GM12892 (cell line): Measurements from ENCODE around the gene AK5.

Experiments
- DNase-seq: peaks from one replicate; pipeline ENCODE4 v3.0.0; 2011; ENCODE audit not compliant: insufficient read length
- FAIRE-seq: peaks from 2 replicates; lab custom pipeline; 2011; peaks lifted over from hg19 to GRCh38; lab: Jason Lieb, UNC
- POLR2A ChIP-seq: IDR thresholded peaks from 2 replicates; pipeline ENCODE4 v1.6.1; 2011; ENCODE audit warnings: low read depth, low read length, control low read depth
- POLR2AphosphoS5 ChIP-seq: IDR thresholded peaks from 2 replicates; pipeline ENCODE4 v1.6.1; 2011; ENCODE audit warnings: low read depth, low read length, control low read depth
- TAF1 ChIP-seq: IDR thresholded peaks from 2 replicates; pipeline ENCODE4 v1.6.1; 2011; ENCODE audit warnings: low read depth, mild to moderate bottlenecking, control low read depth, low read length, borderline replicate concordance

Gene AK5

GRCh38 chr1:77434967-77435366, 153.1 kb downstream of the AK5 start:
- DNase-seq (no peak), FAIRE-seq (no peak)
- TF ChIP-seq POLR2AphosphoS5 = no peak

GRCh38 chr1:77438236-77438913, 156.6 kb downstream of the AK5 start:
- TF ChIP-seq POLR2AphosphoS5 (no peak), TAF1 (no peak), POLR2A (no peak)
- FAIRE-seq (no peak), DNase-seq (no peak)

- TF ChIP-seq TAF1 (no peak), POLR2A (no peak), POLR2AphosphoS5 (no peak)
- DNase-seq (no peak), FAIRE-seq (no peak)
Observed at GRCh38 chr1:77446841-77447555, 165.2 kb downstream of the AK5 start.

- DNase-seq (no peak), FAIRE-seq (no peak)
- no peak for TF ChIP-seq POLR2A
- TF ChIP-seq POLR2AphosphoS5 = no peak
Observed at GRCh38 chr1:77447669-77448068, 165.8 kb downstream of the AK5 start.

GRCh38 chr1:77459881-77460280, 178.1 kb downstream of the AK5 start:
- FAIRE-seq = no peak
- DNase-seq = no peak
- TF ChIP-seq POLR2A (no peak), TAF1 (no peak), POLR2AphosphoS5 (no peak)

- FAIRE-seq (no peak), DNase-seq (no peak)
- TF ChIP-seq POLR2A (no peak), POLR2AphosphoS5 (no peak), TAF1 (no peak)
Observed at GRCh38 chr1:77461691-77462090, 179.9 kb downstream of the AK5 start.

GRCh38 chr1:77463216-77463615, 181.4 kb downstream of the AK5 start:
- DNase-seq (no peak), FAIRE-seq (no peak)
- no peak for TF ChIP-seq TAF1
- no peak for TF ChIP-seq POLR2AphosphoS5
- TF ChIP-seq POLR2A = no peak

- FAIRE-seq (no peak), DNase-seq (no peak)
- TF ChIP-seq POLR2AphosphoS5 (no peak), TAF1 (no peak), POLR2A (no peak)
Observed at GRCh38 chr1:77465139-77465538, 183.3 kb downstream of the AK5 start.

- FAIRE-seq (no peak), DNase-seq (no peak)
- TF ChIP-seq TAF1 (no peak), POLR2AphosphoS5 (no peak), POLR2A (no peak)
Observed at GRCh38 chr1:77465922-77466321, 184.1 kb downstream of the AK5 start.

GRCh38 chr1:77467021-77467595, 185.3 kb downstream of the AK5 start:
- no peak for FAIRE-seq
- TF ChIP-seq POLR2A (no peak), TAF1 (no peak), POLR2AphosphoS5 (no peak)
- DNase-seq = no peak

- FAIRE-seq = no peak
- no peak for DNase-seq
Observed at GRCh38 chr1:77467741-77468140, 185.9 kb downstream of the AK5 start.

More at GRCh38 chr1:77467741-77468140, 185.9 kb downstream of the AK5 start:
- TF ChIP-seq POLR2A (no peak), POLR2AphosphoS5 (no peak), TAF1 (no peak)
